ENCODE results near the gene CEBPZ.
"Not testable (repeated sequence)": the region's sequence is repeated elsewhere in the genome, so short reads cannot be mapped to it uniquely, and the experiment has no call there.

The CEBPZ gene

GRCh38 chr2:37223131-37223530 lies 8.3 kb downstream of the CEBPZ start:
- no peak for DNase-seq (ENCODE audit: low read depth in 2 of 2)

- DNase-seq (ENCODE audit: low read depth in 2 of 2) = no peak
These were observed 12.3 kb downstream of the CEBPZ start for GRCh38 chr2:37219046-37219445.

GRCh38 chr2:37215250-37215649 lies 16.1 kb downstream of the CEBPZ start:
- no peak for DNase-seq (ENCODE audit: low read depth in 2 of 2)

GRCh38 chr2:37211939-37212338 lies 19.5 kb downstream of the CEBPZ start:
- no peak for DNase-seq (ENCODE audit: low read depth in 2 of 2)

- DNase-seq (ENCODE audit: low read depth in 2 of 2) = no peak
These were observed 20.2 kb downstream of the CEBPZ start for GRCh38 chr2:37211212-37211611.

- DNase-seq (ENCODE audit: low read depth in 2 of 2) = not testable (repeated sequence)
These were observed 24.6 kb downstream of the CEBPZ start for GRCh38 chr2:37206760-37207159.

GRCh38 chr2:37205689-37206341 lies 25.6 kb downstream of the CEBPZ start:
- DNase-seq (ENCODE audit: low read depth in 2 of 2) = no peak

- not testable (repeated sequence) for DNase-seq (ENCODE audit: low read depth in 2 of 2)
These were observed 26.2 kb downstream of the CEBPZ start for GRCh38 chr2:37205071-37205661.

GRCh38 chr2:37203708-37204107 lies 27.7 kb downstream of the CEBPZ start:
- DNase-seq (ENCODE audit: low read depth in 2 of 2) = no peak

- DNase-seq (ENCODE audit: low read depth in 2 of 2) = no peak
These were observed 29.6 kb downstream of the CEBPZ start for GRCh38 chr2:37201766-37202165.

- no peak for DNase-seq (ENCODE audit: low read depth in 2 of 2)
These were observed 30.2 kb downstream of the CEBPZ start for GRCh38 chr2:37201208-37201607.

GRCh38 chr2:37198681-37199065 lies 32.7 kb downstream of the CEBPZ start:
- DNase-seq (ENCODE audit: low read depth in 2 of 2) = no peak

GRCh38 chr2:37196320-37197195 lies 34.8 kb downstream of the CEBPZ start, which contains the start of gene CEBPZOS:
Gene CEBPZOS, plus strand, starts transcription at chr2:37196496. Its CDS starts 3,209 bp downstream, at chr2:37199705.
- DNase-seq (ENCODE audit: low read depth in 2 of 2) = peak; percentile 53 to 59

GRCh38 chr2:37195862-37196319 lies 35.5 kb downstream of the CEBPZ start:
- not testable (repeated sequence) for DNase-seq (ENCODE audit: low read depth in 2 of 2)

- DNase-seq (ENCODE audit: low read depth in 2 of 2) = no peak
These were observed 38.8 kb downstream of the CEBPZ start for GRCh38 chr2:37192551-37192950.

- DNase-seq (ENCODE audit: low read depth in 2 of 2) = no peak
These were observed 39.6 kb downstream of the CEBPZ start for GRCh38 chr2:37191747-37192146.

GRCh38 chr2:37191253-37191652 lies 40.1 kb downstream of the CEBPZ start:
- no peak for DNase-seq (ENCODE audit: low read depth in 2 of 2)

- DNase-seq (ENCODE audit: low read depth in 2 of 2) = no peak
These were observed 41.1 kb downstream of the CEBPZ start for GRCh38 chr2:37190290-37190689.

- DNase-seq (ENCODE audit: low read depth in 2 of 2) = peak; percentile 39 to 45
These were observed 41.8 kb downstream of the CEBPZ start for GRCh38 chr2:37189452-37190153.

GRCh38 chr2:37188570-37188969 lies 42.8 kb downstream of the CEBPZ start, which contains the start of gene SULT6B1:
Gene SULT6B1, minus strand, starts transcription at chr2:37188670. Its CDS starts 30 bp downstream, at chr2:37188640.
- DNase-seq (ENCODE audit: low read depth in 2 of 2) = no peak
